ENCODE data around the gene CDO1. TPM values are rescaled to one million over a fixed set of nuclear protein-coding genes. Genes with fewer than 3 reads are reported as not detected.

Gene CDO1
- total and polyA plus RNA-seq, 9 of the 15 experiments (the other 6 are each of a cell fraction or from before 2014, with no cell fraction given): 0.16 to 0.22 TPM; not detected in 7

DNA sequence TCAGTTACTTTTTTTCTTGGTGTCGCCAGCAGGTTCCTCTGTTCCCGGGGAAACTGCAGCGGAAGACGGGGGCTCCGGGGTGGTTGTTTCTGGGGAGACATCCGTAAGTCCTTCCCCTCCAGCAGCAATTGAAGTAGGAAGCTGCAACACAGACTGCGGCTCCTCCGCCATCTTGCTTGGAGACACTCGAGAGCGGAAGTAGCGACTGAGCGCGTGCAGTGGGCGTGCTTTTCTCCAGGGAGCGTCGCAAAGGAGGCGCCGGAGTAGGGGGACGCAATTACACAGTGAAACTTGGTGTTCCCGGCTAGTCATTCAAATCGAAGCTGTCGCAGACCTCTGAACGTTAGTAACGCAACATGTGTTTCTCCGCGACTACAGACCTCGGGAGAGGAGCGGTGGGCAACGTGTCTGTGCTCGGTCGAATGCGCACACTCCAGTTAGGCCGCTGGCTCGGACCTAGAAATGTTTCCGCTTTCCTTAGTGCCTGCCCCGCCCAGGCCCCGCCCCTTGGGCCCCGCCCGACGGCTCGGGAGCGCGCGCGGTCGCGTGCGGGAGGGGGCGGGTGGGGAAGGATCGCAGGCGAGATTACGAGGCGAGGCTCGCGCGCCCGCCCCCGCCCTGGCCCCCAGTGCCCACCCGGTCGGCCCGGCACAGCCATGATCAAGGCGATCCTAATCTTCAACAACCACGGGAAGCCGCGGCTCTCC lies 25.1 kb upstream of the CDO1 start, which contains the start of the genes AP3S1 and ATG12 (continued):
- TF ChIP-seq MAZ (CRISPR knock-in tag; conservative IDR thresholded peaks at IDR 0.05 in 1 of 2, IDR thresholded peaks at IDR 0.05 in 1 of 2): peak; percentile 88 to 95
- no peak for TF ChIP-seq POLR3A (IDR thresholded peaks at IDR 0.05; ENCODE audit: borderline replicate concordance, extremely low read depth, insufficient read depth, insufficient read length)
- peak; percentile 86 for TF ChIP-seq NFRKB (IDR thresholded peaks at IDR 0.05; ENCODE audit: low read depth)
- TF ChIP-seq POU5F1 (IDR thresholded peaks at IDR 0.05; ENCODE audit: borderline replicate concordance, low read depth, low read length, partially characterized antibody): no peak
- no peak for TF ChIP-seq ZNF445 (CRISPR knock-in tag; IDR thresholded peaks at IDR 0.05; ENCODE audit: low read depth)
- no peak for TF ChIP-seq KLF10 (CRISPR knock-in tag; IDR thresholded peaks at IDR 0.05)

DNA sequence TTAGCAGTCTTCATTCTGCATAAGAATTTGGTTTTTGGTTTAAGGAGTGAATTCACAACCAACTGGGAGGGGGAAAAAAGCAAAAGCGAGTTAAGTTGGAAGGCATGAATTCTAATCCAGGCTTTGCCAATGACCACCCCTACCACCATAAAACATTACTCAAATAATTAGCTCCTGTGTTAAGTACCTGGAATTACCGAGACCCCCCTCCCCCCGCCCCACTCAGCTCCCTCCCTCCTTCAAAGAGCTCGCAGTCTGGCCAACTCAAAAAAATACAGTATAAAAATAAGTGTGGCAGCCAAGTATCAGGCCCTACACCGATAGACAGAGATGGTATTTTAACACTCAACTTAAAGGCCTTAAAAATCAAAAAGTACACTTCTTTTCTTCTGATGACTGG lies 24.4 kb upstream of the CDO1 start:
- 5% methylated on average over 4 of the region's 5 CpGs for WGBS (ENCODE audit: insufficient coverage, low coverage, missing lambda C conversion rate)
- peaks cover 14 to 15% of the 10 kb centered on the region in 2 experiments; a peak in 4 of 5 replicates for H3K4me1 ChIP-seq (replicated peaks in 1 of 2; ENCODE audit: control insufficient read depth in 2 of 2, insufficient read depth in 2 of 2, low read length in 2 of 2)

More for the DNA sequence above, 24.4 kb upstream of the CDO1 start:
- in situ Hi-C loops (cut with MboI): no loop called here
- Histone ChIP-seq H4K20me1 (replicated peaks; ENCODE audit: control insufficient read depth, insufficient read depth, low read length) (peaks cover 5% of the 10 kb centered on the region; the same call in 1 of the 2 replicates), H3K27ac (ENCODE audit: extremely low read depth, low read depth, low read length) (peak overlapping the region; percentile 99), H2AFZ (ENCODE audit: low read depth, low read length) (peak overlapping the region; percentile 96), H3K79me2 (ENCODE audit: control insufficient read depth, insufficient read depth, low read length) (peaks cover 86% of the 10 kb centered on the region), H3K27me3 (ENCODE audit: control insufficient read depth in 2 of 2, insufficient read depth in 2 of 2, low read length in 2 of 2) (no peaks in the 10 kb centered on the region), H3K9me3 (replicated peaks; ENCODE audit: control insufficient read depth, insufficient read depth, low read depth, low read length) (no peaks in the 10 kb centered on the region), H3K9ac (ENCODE audit: insufficient read depth in 1 of 2, low read depth in 2 of 2, low read length in 2 of 2) (peak overlapping the region; percentile 95 to 97), H3K36me3 (ENCODE audit: control insufficient read depth, insufficient read depth, low read length) (peaks cover 40% of the 10 kb centered on the region), H3K4me3 (peak overlapping the region; percentile 79), H3K4me2 (ENCODE audit: insufficient read depth, low read length) (peak overlapping the region; percentile 97), H3K9me1 (ENCODE audit: control insufficient read depth, insufficient read depth, low read length) (no peaks in the 10 kb centered on the region)
- DNase-seq (ENCODE audit: extremely low read depth in 1 of 4, low spot score in 3 of 4) (peak in 1 of 4 experiments; percentile 12), FAIRE-seq (no peak), ATAC-seq (peak; percentile 0; the same call in 1 of the 3 replicates)
- intact Hi-C loops (cut with micrococcal nuclease): loop anchor here (5.0 to 10.0 kb wide), 3 partner anchors 246 to 536 kb away; partner anchors contain the start of genes COMMD10 and FEM1C
- no TSS peak for BruUV-seq (replicated peaks)
- TF ChIP-seq TAL1 (IDR thresholded peaks at IDR 0.05): no peak
- no peak for TF ChIP-seq ZNF134 (CRISPR knock-in tag; conservative IDR thresholded peaks at IDR 0.05)
- TF ChIP-seq CREM (IDR thresholded peaks at IDR 0.05; ENCODE audit: low read depth): no peak
- TF ChIP-seq BRF1 (IDR thresholded peaks at IDR 0.05; ENCODE audit: borderline replicate concordance, extremely low read depth, insufficient read length): no peak
- no peak for TF ChIP-seq RBM14 (IDR thresholded peaks at IDR 0.05; ENCODE audit: borderline replicate concordance, insufficient read depth, low read depth, low read length)
- TF ChIP-seq TFAM (CRISPR knock-in tag; conservative IDR thresholded peaks at IDR 0.05): no peak
- TF ChIP-seq, protein P1, sequence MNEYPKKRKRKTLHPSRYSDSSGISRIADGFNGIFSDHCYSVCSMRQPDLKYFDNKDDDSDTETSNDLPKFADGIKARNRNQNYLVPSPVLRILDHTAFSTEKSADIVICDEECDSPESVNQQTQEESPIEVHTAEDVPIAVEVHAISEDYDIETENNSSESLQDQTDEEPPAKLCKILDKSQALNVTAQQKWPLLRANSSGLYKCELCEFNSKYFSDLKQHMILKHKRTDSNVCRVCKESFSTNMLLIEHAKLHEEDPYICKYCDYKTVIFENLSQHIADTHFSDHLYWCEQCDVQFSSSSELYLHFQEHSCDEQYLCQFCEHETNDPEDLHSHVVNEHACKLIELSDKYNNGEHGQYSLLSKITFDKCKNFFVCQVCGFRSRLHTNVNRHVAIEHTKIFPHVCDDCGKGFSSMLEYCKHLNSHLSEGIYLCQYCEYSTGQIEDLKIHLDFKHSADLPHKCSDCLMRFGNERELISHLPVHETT (CRISPR knock-in tag; conservative IDR thresholded peaks at IDR 0.05 in 1 of 2, IDR thresholded peaks at IDR 0.05 in 1 of 2): 0 out of 4 replicates have a peak, but pooled peaks of 1 of the 2 experiments have one; percentile 7
- TF ChIP-seq MAFG (tag; conservative IDR thresholded peaks at IDR 0.05): 0 out of 2 replicates have a peak, but pooled peaks have one; percentile 18
- no peak for TF ChIP-seq SNIP1 (IDR thresholded peaks at IDR 0.05; ENCODE audit: low read depth)
- CTCF ChIA-PET (ENCODE audit: low intra/inter-chr PET ratio): no interaction called here
- POLR2A ChIA-PET: interaction anchor here (0.8 to 1.3 kb wide), 2 partner anchors 218 to 564 kb away, joined by 3 to 5 read pairs; no protein-coding TSS in a partner anchor
